HG02938 (cell line): Measurements from ENCODE around the gene GNAQ.
"Not testable (repeated sequence)": the region's sequence is repeated elsewhere in the genome, so short reads cannot be mapped to it uniquely, and the experiment has no call there.

Experiments used
- ATAC-seq: cut with Tn5 transposase; IDR thresholded peaks from one replicate; pipeline ENCODE4 v1.9.1; 2021; ENCODE audit warnings: mild to moderate bottlenecking, moderate library complexity; ENCODE audit not compliant: unreplicated experiment

GNAQ gene

DNA sequence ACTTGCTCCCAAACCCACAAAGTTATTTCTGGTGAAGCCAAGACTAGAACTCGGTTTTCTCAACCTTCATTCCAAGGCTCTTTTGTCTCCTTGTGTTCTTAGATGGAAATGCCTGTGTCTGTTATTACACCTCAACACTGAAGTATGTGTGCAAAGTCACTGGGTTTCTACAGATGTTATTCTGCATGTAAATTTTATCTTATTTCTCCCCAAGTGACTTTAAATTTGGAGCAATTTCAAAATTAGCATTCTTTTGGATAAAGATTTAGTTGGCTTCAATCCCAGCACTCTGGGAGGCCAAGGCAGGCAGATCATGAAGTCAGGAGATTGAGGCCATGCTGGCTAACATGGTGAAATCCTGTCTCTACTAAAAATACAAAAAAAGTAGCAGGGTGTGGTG, 279.1 kb downstream of the GNAQ start:
- ATAC-seq, result no peak

GRCh38 chr9:77751341-77752091, 280.1 kb downstream of the GNAQ start:
- no peak for ATAC-seq

DNA sequence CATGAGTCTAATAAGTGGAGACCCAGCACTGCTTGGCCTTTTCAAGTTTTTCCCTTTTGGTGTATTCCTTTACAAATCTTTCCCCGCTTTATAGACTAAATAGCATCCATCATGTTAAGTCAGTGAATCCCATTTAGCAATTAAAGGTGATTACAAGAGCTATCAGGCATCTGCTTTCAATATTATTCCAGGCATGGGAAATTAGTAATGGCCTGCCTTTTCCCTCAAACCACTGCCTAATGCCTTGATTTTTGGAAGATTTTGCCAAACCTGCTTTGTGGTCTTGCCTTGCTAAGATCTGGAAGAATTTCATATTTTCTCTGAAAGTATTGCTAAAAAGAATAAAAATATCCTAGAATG, 280.6 kb downstream of the GNAQ start:
- no peak for ATAC-seq

DNA sequence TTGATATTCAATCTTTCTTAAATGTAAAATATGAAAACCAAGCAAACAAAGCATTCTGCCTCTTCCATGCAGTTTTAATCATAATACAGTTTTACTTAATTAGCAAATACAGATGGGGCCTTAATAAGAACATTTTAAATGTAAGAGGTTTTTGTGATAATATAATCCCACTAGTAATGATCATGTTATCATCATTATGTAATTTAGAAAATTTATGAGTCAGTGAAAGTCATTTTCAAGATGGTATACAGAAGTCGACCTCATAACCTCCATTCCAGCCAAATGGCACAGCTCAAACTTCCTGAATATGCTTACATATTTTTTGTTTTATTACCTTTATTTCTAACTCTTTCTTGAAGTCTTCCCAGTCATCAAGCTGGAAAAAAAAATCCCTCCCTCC, 281.3 kb downstream of the GNAQ start:
- no peak for ATAC-seq

DNA sequence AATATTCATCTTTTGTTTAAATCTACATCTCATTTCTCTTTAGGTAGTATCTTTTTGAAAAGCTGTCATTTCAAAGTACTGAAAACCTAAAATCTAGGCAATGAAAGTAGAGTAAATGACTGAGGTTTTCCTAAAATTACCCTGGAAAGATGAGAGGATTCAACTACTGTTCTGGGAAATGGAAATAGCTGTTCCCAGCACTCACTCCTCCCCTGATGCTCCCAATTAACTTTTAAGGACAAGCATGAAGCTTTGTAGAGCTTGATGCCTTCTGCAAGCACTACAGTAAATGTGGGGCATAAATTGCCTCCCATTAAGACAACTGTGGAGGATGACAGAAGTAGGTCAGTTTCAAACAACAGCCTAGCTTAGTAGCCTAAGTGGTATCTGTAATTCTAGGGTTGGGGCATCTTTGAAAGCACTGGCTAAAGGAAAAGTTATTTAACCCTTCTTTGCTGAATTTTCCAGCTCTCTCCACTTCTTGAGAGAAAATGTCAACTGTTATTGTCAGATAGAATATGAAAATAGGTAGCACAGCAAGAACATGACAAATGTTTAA, 283.3 kb downstream of the GNAQ start:
- ATAC-seq, result no peak

DNA sequence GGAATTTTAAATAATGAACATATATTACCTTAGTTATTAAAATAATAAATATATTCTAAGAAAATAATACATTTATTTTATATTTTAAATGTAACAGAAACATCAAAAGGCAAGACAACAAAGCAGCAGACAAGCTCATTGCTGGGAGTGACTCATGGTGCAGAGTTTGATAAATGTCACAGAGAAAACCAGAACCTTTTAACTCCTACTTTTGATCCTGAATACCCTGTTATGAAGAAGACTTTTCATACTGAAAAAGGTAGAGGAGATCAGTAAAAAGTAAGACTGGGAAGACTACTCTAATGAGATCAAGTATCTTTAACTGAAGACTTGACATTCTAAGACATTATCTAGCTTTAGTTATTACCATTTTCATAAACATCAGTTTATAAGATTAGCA, 284.4 kb downstream of the GNAQ start:
- ATAC-seq, result no peak

- ATAC-seq, result no peak
Observed at GRCh38 chr9:77744841-77745430, 286.7 kb downstream of the GNAQ start.

DNA sequence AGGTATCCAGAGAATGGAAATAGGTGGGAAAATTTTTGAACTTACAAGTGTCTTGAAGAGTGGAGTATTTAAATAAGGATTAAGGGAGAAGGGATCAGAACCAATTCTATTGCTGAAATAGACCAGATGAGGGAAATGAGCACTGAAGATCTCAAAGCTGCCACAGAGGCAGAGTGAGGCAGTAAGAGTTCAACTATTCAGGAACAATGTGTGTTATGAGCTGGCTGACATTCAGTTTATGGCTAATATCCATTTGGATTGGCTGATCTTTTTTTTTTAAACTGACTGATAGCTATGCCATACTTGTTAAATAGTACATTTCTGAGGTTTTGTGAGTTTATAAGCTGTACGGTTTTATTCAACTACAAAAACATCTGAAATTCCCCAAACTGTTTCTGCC, 288.2 kb downstream of the GNAQ start:
- no peak for ATAC-seq

GRCh38 chr9:77738932-77739331, 292.7 kb downstream of the GNAQ start:
- ATAC-seq, result no peak

DNA sequence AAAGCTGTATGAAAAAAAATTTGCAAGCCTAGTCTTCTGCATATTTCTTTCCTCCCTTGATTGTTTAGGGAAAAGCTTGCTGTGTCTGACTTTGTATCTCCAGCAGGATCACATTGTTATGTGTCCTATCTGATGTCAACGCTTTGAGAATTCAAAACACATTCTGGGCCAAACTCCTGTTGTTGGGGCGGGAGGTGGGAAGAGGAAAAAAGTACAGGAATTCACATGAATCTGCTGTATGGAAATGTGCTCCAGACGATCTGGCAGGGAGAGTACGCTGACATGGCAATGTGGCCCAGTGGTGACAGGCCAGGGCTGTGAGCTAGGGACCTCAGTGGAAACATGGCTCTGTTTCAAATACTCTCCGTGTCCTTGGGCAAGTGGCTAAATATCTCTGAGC, 296.1 kb downstream of the GNAQ start:
- no peak for ATAC-seq

DNA sequence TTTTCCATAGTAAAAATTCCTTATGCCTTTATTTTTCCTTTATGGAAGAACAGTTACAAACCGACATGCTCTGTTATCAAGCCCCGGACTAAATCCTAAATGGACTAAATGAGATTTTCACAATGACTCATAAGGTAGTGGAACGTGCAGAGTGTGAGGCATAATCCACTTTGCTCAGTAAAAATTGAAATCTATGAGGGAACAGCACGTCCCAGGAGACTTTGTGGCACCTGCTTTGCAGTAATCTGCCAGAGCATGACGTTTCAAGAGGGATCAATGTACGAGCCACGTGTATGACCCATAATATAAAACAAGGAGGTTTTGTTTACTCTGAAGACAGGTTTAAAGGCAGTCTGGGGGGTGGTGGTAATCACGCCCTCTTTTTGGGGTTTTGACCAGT, 299.7 kb downstream of the GNAQ start:
- no peak for ATAC-seq

DNA sequence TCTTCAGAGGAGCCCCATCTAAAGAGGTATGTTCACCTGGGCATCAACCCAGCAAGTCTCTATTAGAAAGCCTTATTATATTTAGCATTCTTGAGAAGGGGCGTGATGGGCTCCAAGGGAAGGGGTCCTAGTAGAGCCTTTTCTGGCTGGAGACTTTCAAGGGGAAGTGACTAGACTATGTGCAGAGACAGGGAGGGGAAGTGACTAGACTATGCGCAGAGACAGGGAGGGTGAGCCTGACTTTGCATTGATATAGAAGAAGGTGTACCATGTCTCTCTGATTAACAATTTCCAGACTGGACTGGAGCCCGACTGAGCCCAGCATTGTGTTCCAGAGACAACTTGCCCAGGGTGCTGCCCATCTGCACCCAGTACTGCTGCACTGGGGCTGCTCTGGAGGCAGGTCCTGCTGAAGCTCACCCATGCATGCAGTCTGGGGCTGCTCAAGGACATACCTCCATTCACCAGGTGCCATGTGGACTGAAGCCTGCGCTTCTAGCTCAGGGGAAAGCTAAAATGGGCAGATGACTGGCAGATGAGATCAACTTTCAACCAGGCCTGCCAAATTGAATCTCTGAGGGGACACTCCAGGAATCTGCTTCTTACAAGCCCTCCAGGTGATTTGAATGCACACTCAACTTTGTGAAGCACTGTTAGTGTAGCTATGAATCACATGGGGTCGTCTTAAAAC, 300.5 kb downstream of the GNAQ start:
- ATAC-seq, result no peak

DNA sequence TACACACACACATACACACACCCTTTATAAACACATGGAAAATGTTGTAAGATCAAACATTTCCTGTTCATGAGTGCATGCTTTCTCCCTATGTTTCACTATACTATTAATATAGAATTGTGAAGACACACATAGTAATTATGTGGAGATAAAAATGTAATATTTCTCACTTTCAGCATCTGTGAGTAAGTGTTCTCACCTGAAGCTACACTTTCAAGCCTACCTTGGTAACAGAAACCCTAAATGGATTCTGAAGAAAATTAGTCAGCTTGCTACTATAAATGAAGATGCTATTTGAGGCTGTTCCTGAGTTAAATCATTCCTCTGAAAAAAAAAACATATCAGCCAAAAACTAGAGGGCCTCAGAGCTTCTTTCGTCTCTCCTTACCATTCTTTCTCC, 302.4 kb downstream of the GNAQ start:
- no peak for ATAC-seq

GRCh38 chr9:77726814-77727213, 304.8 kb downstream of the GNAQ start:
- ATAC-seq, result no peak

DNA sequence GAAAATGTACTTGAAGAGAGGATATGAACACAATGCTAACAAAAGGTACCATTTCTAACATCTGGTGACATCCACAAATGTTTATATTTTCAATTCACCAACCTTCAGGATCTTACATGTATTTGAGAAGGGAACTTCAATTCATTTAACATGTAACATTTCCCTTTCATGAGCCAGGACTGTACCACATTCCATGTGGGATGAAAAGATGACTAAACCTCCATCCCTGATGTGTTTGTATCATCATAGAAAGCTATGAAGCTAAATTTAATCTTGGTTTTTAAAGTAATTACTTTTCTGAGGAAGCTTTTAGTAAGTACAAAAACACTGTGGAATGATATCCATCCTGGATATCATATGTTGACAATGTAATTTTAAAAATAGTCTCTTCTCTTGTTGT, 305.3 kb downstream of the GNAQ start:
- ATAC-seq, result no peak

GRCh38 chr9:77725820-77726219, 305.8 kb downstream of the GNAQ start:
- ATAC-seq, result no peak

- ATAC-seq, result no peak
Observed at GRCh38 chr9:77725046-77725694, 306.4 kb downstream of the GNAQ start.

GRCh38 chr9:77721156-77721555, 310.5 kb downstream of the GNAQ start:
- not testable (repeated sequence) for ATAC-seq

DNA sequence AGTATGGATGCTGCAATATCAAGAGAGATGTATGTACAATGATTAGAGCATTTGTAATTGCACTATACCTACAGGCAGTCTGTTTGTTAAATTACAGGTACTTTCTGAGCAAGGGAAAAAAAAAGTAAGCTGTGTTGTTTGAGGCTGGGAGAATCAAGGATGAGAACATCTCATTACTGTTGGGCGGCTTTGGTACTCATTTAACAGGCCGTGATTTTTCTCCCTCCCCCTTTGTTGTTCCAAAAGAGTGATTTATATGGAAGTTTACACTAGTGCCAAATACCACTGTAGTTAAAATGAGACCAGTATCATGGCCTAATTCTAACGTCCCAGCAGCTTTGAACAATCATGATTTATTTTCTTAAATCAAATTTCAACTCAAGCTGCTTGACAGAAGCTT, 312.3 kb downstream of the GNAQ start:
- no peak for ATAC-seq

- ATAC-seq, result not testable (repeated sequence)
Observed at GRCh38 chr9:77718298-77718640, 313.3 kb downstream of the GNAQ start.

- not testable (repeated sequence) for ATAC-seq
Observed at GRCh38 chr9:77717608-77718297, 313.9 kb downstream of the GNAQ start.
